K562 (cell line): ENCODE measurements around the gene ETHE1.

ENCODE experiments used
- EP300 ChIP-seq: IDR thresholded peaks from 2 replicates; pipeline ENCODE4 v1.6.1; 2012; ENCODE audit warnings: low read length, improper control_type of control experiment
- YY1 ChIP-seq, 3 experiments: IDR thresholded peaks; 2 replicates each; pipeline ENCODE4 v1.6.1; 2011; ENCODE audit warnings: low read length in 2 of 3, mild to moderate bottlenecking in 2 of 3, moderate library complexity in 2 of 3, borderline replicate concordance in 1 of 3, control low read depth in 1 of 3, low read depth in 1 of 3; ENCODE audit not compliant: insufficient read depth in 3 of 3, insufficient replicate concordance in 2 of 3, control insufficient read depth in 1 of 3, insufficient read length in 1 of 3; ENCODE audit errors: extremely low read depth in 1 of 3

- TF ChIP-seq EP300 (no peak), YY1 (IDR thresholded peaks at IDR 0.05; ENCODE audit: borderline replicate concordance in 1 of 3, control insufficient read depth in 1 of 3, extremely low read depth in 1 of 3, insufficient read depth in 3 of 3, insufficient read length in 1 of 3, insufficient replicate concordance in 2 of 3, low read depth in 1 of 3, low read length in 2 of 3) (no peak)
Observed at GRCh38 chr19:43470288-43470687, 56.7 kb downstream of the ETHE1 start.
